GM12865 (cell line): ENCODE data around the gene ASB6.

Experiments
- DNase-seq: peaks from one replicate; pipeline ENCODE4 v3.0.0; 2010; ENCODE audit warnings: low read depth
- H3K4me3 ChIP-seq: 2 replicates; pipeline ENCODE4 v1.5.1; 2011; ENCODE audit warnings: mild to moderate bottlenecking, low read depth, low read length, control low read depth
- TF ChIP-seq, protein P1 (sequence below): IDR thresholded peaks from 2 replicates; pipeline ENCODE4 v1.5.1; 2011; ENCODE audit warnings: low read length, control low read depth, low read depth, inconsistent platforms; ENCODE audit not compliant: insufficient read depth; ENCODE audit errors: missing control alignments

Gene ASB6

DNA sequence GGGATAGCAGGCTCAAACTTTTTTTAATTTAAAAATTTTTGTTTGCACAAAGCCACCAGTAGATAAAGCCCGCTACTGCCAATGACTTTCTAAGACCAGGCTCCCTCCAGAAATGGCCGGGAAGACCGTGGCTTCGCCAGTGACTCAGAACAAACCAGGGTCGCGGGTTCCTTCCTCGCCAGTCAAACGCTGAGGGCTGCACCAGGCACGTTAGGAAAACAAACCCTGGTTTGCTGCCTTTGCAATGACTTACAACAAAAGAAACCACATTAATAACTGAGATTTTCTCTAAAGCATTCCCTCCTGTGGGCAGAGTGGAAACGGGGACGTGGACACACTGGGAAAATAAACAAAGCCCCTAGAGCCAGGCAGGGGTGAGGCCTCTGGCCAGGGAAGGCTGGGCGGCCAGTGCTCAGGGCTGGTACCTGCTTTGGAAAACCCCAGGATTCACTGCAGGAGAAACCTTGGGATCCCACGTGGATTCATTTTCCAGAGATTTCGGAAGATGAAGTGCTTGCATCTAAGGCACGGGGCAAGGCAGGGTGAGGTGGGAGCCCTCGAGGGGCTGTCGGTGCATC lies 27.3 kb upstream of the ASB6 start:
- DNase-seq = no peak
- no peak overlapping the region for H3K4me3 ChIP-seq
- TF ChIP-seq, protein P1, sequence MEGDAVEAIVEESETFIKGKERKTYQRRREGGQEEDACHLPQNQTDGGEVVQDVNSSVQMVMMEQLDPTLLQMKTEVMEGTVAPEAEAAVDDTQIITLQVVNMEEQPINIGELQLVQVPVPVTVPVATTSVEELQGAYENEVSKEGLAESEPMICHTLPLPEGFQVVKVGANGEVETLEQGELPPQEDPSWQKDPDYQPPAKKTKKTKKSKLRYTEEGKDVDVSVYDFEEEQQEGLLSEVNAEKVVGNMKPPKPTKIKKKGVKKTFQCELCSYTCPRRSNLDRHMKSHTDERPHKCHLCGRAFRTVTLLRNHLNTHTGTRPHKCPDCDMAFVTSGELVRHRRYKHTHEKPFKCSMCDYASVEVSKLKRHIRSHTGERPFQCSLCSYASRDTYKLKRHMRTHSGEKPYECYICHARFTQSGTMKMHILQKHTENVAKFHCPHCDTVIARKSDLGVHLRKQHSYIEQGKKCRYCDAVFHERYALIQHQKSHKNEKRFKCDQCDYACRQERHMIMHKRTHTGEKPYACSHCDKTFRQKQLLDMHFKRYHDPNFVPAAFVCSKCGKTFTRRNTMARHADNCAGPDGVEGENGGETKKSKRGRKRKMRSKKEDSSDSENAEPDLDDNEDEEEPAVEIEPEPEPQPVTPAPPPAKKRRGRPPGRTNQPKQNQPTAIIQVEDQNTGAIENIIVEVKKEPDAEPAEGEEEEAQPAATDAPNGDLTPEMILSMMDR = no peak

DNA sequence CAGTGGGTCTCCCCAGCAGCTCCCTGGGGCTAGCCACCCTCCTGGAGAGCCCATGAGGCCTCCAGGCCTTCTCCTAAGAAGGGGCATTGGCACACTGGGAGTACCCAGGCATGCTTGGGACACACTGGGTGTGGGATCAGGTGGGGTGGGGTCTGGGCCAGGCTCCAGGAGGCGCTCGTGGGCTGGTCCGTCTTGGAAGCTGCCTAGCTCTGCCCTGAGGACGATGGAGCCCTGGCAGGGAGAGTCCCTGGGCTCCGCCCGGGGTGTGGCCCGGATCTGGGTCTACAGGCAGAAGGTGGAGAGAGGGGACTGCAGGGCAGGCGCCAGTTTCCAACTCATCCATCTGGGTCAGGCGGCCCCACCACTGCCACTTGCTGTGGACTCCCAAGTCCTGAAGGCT lies 25.9 kb upstream of the ASB6 start:
- no peak overlapping the region for H3K4me3 ChIP-seq
- TF ChIP-seq, protein P1 = no peak
- DNase-seq = no peak

DNA sequence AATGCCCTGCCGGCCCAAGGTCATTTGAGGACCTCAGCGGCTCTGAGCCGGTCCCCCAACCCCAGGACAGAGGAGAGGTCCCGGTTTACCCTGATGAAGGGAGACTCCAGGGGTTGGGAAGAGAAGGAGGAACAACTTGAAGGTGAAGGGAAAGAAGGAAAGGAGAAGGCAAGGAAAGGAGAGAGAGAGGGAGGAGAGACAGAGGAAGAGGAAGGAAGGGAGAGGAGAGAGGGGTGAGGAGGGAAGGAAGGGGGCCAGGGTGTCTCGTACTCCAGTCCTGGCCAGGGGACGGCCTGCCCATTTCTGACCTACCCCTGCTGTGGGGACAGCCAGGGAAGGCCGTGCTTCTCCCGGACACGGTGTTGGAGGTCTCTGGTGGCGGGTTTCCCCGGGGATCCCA lies 25.4 kb upstream of the ASB6 start:
- H3K4me3 ChIP-seq = no peak overlapping the region
- DNase-seq = no peak
- TF ChIP-seq, protein P1 = no peak

DNA sequence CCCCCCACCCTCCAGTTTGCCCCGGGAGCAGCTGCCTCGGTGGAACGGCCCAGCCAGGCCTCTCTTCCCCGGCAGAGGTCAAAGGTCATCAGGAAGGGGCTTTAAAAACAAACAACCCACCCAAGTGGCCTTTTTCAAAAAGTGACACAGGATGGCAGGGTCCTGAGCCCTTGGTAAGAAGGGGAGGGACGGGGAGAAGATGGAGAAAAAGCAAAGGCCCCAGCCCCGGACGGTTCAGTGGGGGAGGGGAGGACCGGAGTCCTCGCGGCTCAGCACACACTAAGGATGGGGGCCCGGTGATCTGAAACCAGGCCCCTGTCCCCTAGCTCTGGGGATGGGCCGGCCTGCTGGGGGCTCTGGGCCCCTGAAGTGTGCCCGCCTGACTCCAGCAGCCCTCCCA lies 24.6 kb upstream of the ASB6 start:
- TF ChIP-seq, protein P1 = no peak
- no peak overlapping the region for H3K4me3 ChIP-seq
- DNase-seq = no peak

DNA sequence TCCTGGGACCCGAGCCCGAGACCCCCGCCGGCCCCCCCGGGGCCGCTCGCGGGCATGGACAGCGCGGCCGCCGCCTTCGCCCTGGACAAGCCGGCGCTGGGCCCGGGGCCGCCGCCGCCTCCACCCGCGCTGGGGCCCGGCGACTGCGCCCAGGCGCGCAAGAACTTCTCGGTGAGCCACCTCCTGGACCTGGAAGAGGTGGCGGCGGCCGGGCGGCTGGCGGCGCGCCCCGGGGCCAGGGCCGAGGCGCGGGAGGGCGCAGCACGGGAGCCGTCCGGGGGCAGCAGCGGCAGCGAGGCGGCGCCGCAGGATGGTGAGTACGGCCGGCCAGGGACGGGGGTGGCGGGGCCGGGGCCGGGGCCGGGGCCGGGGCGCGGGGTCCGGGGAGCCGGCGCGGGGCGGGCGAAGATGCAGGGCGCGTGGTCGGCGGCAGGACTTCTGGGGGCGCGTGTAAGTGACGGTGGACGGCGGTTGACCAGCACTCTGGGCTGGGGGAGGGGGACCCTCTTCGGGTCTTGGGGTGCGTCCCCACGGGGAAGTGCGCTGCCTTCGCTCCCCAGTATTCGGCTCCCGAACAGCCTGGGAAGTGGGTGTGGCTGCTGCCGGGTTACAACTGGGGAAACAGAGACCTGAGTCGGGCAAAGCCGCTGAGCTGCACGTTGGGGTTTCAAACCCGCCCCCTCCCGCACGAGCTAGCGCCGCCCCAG lies 24.0 kb upstream of the ASB6 start:
- TF ChIP-seq, protein P1 = no peak
- H3K4me3 ChIP-seq = no peak overlapping the region
- no peak for DNase-seq

DNA sequence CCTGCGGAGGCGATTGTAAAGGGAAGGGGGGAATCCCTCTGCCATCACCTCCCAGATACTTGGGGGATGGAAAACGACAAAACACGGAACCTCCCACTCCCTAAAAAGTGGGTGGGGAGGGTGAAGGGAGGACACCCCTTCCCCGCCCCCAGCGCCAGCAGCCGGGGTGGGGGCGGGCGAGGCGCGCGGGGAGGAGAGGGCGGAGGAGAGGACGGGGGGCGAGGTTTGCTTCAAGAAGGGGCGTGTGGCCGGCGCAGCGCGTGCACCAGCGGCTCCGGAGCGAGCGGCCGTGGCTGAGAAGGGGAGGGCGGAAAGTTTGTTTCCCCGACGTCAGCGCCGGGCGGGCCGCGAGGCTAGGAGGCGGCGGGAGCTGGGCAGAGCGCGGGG lies 23.4 kb upstream of the ASB6 start, which contains the start of gene PRRX2:
TSS of gene PRRX2 (plus strand) at position 259 of the 387 bp plus-strand sequence. CDS start 221 bp downstream, outside the sequence.
- TF ChIP-seq, protein P1 = no peak
- no peak for DNase-seq
- no peak within 1 kb of the TSS for H3K4me3 ChIP-seq
